ENCODE results near the gene BRINP3.
"Not testable (repeated sequence)": the region's sequence is repeated elsewhere in the genome, so short reads cannot be mapped to it uniquely, and the experiment has no call there.

BRINP3 gene

DNA sequence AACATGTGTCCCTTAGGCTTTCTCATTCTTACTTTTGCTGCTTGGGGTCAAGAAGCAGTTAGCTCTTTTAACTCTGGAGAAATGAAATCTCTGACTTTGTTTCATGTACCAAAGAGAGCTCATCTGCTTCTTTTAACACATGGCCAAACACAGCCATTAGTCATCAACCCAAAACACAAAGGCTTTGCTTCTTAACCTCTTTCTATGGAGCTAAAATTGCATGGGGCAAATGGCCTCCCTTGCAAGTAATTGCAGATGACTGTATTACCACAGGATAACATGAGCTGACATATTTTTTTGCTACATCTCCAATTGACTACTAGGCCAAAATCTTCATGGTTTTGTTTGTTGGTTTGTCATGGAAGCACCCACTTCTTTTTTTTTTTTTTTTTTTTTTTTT lies 300.9 kb downstream of the BRINP3 start:
- no peak for DNase-seq

DNA sequence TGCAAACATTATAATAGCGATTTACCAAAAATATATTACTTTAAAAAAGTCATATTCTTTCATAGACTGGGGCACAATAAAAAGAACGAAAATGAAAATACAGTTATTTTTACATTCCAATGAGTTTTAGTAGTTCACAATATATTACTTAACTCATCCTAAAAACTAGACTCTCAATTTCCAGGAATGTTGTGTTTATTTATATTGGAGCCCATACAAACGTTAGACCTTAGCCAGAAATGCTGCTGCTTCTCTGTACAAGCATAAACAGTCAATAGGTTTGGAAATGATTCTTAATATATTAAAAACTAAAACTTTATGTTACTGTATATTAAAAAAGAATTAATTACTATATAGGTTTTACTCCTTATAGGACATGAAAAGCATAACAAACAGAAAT lies 302.3 kb downstream of the BRINP3 start:
- no peak for DNase-seq

DNA sequence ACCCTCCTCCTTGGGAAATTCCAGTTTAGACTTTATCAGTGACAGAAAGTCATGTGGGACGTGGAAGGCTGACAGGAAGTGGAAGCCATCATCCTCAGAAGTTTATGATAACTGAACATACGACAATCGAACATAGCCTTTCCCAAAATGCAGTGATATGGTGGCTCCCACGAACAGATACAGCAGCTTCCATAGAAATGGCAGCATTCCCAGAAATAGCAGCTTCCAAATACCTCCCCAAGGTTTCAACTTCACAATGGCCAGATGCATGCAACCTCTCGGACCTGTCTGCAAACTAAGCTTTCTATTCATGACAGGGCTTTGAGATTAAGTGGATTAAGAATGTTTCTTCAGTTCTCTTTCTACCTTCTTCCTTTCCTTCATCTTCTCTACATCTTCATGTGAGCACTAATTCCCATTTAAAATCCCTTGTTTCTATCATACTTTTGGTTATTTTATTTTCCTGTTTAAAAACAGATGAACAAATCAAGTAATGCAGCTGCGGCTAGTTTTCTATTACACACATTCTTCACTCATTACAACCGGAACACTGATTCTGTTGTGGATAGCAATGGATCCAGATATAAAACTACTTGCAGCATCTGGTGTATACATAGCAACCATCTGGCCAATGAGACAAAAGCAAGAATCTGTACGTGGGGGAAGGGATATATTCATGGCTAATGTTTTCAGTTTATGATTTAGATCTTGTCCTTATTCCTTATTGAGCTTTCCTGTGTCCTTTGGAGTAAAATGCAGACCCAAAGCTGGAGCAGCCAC lies 304.8 kb downstream of the BRINP3 start:
- DNase-seq = no peak

DNA sequence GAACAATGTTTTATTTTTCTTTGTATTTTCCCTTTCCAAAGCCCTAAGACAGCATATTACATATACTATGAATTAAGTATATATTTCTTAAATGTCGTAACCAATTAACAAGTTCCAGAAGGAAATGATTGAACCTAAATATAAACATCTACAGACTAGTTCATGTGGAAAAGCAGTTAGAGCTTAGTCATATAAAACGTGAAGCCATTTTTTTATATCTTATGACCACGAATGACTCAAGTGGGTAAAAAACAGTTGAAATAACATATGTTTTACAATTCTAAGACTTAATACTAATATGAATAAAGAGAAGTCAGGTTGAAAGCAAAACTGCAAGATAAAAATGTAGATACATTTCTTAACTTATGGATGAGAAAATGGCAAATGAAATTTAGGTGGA lies 307.3 kb downstream of the BRINP3 start:
- DNase-seq = no peak

DNA sequence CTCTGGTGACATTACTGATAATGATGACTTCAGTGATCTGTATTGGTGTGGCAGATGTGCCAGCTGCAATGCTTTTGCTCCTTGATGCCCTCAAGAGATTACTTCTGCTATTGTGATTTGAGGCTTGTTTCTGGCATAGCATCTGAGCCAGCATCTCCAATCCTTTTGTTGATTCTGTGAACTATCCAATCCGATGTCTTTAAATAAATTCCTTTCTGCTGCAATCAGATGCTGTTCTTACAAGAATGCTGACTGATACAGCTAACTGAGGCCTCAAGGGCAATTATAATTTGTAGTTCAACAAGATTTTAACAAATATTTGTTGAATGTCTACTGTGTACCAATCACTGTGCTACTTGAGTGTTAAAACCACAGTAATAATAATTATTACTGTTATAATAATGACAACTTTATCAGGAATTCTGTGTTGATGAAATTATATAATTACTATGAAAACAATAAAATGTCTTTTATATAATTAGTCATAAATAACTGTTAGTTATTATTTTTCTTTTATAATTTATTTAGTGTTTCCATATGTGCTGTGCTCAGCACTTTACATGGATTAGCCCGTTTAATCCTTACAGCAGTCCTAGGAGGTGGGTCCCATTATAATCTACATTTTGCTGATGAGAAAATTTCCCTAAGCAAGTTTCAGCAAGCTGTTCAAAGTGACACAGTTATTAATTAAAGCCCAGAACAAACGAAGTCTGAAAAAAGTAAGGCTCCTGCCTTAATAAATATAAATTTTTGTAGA lies 308.2 kb downstream of the BRINP3 start:
- no peak for DNase-seq

DNA sequence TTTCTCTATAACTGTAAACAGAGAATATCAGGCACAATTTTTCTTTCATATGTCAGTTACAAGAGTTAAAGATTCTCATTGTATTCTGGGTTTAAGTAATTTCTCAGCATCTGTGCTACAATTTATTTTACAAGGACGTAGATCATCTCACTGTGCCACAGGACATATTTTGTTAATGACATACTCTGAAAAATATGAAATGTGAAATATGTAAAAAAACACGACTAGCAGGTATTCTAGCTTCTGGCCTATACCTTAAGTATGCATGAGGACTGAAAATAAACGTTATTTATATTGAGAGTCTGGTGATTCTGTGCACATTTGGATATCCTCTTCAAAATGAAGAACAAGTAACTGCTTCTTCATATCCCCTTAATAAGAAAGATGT lies 308.8 kb downstream of the BRINP3 start:
- DNase-seq = no peak

DNA sequence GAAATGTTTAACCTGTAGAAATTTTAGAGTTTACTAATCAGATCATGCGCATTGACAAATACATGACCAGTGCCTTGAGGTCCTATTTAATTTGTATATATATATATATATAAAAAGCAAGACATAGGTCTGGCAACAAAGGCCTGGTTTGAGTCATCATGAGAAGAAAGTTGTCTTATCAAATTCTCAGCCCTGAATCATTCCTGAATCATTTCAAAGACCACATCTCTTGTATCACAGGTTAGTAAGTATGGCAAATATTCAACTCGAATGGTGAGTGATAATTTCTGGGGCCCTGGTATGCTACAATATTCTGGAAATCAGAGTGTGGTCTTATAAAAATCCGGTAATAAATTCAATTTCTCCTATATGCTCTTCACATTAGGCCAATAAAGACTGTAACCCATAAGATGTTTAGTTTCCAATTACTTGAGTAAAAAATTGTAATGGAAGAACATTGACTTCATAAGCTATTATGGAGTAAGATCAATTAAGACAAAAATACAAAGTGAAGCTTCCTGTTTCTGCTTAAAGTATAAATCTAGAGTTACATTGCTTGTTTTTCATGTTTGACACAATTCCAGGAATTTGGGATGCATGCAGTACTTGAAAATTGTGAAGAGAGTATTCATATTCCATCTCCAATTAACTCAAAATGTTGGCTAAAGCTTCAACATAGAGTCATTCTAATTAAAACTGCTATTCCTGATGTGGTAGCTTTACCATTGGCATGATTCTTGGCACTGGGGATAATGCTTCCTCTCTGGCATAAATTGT lies 309.4 kb downstream of the BRINP3 start:
- DNase-seq = no peak

DNA sequence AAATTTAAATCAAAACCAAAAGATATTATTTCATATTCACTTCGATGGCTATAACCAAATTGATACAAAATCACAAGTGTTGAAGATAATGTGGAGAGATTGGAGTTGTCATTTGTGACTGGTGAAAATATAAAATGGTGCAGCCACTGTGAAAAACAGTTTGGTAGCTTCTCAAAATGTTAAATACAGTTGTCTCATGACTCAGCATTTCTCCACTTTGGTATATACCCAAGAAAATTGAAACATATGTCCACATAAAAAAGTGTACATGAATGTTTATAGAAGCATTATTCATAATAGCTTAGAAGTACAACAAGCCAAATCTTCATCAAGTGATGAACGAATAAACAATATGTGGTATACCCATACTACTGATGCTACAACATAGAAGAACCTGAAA lies 318.5 kb downstream of the BRINP3 start:
- no peak for DNase-seq

DNA sequence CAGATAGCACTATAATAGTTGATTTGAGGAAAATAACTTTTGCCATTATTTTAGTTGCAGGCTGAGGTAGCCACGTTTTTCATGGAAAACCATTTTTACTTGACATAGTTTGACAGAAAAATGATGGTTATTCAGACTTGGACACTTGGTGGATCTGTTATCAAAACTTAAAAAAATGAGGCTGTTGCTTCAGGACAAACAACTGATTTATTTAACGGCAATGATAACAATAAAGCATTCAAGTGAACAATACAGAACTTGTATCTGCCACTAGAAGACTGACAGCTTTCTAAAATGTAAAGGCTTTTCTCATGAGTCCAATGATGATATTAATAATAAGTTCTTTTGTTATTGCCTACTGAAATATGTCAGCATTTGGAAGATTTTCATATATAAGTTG lies 322.9 kb downstream of the BRINP3 start:
- DNase-seq = no peak

DNA sequence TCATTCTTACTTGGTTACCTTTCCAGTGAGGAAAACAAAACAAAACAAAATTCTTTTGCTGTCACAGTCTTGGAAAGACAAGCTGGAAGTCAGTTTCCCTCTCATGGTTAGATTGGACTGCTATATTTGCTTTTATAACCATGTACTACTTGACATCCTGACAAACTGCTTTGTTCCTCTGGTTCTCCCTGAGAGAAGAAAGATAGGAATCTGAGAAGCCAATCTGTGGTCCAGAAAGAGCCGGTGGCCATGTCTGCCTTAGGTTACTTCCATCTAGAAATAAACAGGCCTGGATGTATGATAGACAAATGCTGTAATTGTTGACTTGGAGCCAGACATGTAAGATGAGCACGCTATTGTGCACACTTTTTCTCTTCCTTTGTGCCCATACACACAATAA lies 330.0 kb downstream of the BRINP3 start:
- DNase-seq = no peak

DNA sequence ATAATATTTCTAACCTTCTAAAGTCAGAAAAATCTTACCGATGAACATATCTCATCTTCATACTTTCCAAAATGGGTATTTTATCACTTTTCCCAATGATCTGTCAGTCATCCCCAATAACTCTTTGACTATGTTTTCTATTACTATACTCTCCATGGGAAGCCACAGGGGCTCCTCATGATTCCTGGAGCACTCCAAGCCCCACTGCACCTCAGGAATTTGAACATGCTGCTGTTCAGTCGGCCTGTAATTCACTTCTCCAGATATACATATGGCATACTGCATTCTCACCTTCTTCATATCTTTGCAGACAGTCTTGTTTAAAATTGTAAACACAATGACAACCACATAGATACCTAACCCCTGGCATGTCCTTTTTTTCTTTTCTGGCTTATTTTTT lies 333.0 kb downstream of the BRINP3 start:
- DNase-seq = no peak

DNA sequence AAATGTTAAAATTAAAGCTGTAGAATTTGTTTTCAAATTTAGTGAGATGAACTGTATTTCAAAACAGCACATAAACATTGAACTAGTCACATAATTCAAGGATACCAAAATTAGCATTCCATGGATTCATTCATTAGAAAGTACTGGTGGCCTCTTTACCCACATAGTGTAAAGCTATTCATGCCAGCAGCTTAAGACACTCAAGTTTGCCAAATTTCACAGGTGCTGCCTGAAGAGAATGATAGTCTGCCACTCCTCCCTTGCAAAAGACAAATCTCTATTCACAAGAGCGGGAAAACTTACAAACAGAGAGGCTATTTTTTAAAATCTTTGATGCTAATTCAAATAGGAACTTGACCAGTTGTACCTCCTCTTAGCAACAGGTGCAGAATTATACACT lies 337.0 kb downstream of the BRINP3 start:
- no peak for DNase-seq

DNA sequence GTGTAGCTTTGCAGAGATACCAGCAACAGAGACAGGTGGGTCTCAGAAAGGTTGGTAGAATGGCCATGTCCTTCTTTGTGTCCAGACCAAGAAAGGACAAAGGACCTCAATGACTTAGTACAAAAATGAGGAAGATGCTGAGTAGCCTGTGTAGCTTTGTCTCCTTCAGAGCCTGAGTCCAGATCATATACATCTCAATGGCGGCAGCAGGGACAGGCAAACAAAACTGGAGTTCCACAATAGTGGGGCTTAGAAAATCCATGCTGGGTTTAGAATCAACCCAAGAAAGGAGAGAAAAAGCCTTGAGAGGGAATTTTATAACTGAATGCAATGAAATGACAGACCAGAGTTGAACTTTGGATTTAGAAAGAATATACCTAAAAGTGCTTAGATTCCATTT lies 339.0 kb downstream of the BRINP3 start:
- DNase-seq = no peak

DNA sequence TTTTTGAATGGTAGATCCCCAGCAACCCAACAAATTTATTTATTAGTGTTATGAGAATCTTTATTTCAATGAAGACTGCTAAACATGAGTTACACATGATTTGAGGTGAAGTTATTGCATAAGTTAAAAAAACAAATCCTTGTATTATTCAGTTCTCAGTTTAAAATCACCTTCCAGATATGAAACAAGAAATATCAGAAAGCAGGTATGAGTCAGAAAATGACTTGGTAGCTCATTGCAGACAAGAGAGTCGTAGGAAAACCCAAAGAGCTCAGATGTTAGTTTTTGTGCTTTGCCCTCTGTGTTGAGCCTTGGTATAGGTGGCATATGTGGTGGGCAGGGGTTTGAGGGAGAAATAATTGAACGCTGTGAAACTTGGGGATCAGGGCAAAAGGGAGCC lies 339.4 kb downstream of the BRINP3 start:
- no peak for DNase-seq

DNA sequence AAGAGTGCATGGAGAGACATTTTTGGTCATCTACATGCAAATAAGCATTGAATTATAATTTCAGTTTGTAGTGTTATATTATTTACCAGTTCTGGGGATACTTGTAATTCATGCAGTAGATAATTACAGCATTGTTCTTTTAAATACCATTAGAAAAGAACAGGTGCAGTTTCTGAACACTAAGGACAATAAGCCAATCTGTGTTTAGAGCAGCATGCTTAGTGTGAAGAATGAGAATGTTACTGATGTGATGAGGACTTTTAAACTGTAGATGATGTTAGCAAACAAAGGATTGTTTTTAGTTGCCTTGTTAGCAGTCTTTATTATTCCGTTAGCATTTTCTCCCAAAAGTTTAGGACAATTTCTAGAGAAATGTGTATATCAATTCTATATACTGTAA lies 348.3 kb downstream of the BRINP3 start:
- DNase-seq = no peak

DNA sequence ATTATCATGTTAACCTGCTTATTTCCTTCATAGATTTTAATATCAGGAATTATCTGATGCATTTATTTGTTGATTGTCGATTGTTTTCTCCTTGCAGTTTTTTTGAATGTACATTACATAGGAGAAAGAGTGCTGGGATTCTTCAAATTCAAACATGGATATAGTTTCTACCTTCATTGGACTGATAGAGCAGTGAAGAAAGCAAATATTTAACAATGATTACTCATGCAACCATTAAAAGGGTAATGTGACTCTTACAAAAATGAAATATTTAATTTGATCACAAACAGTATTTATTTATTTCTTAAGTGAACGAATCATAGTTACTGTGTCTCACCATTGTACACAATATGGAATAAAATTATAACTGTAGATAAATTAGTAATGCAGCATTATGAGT lies 350.9 kb downstream of the BRINP3 start:
- no peak for DNase-seq

DNA sequence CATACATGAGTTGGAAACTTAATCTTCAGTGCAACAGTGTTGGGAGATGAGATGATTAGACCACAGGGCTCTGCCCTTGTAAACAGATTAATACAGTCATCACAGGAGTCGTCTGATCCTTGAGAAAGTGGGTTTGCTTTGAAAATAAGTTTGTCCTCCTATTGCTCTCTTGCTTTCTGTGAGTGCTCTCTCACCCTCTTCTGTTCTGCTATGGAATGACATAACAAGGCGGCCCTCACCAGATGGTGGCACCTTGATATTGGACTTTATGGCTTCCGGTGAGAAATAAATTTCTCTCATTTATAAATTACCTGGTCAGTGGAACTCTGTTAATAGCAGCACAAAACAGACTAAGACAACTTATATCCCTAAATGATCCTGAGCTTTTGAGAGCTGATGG lies 353.6 kb downstream of the BRINP3 start:
- no peak for DNase-seq

DNA sequence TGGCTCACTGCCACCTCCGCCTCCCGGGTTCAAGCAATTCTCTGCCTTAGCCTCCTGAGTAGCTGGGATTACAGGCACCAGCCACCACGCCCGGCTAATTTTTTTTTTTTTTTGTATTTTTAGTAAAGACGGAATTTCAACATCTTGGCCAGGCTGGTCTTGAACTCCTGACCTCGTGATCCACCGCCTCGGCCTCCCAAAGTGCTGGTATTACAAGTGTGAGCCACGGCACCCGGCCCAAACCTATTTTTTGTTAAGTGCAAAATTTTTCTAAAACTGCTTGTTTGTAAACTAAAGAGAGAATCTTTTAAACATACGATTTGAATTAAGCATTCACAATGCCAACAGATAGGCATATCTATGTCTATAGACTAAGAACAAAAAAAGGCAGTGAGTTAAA lies 357.1 kb downstream of the BRINP3 start:
- DNase-seq = not testable (repeated sequence)

DNA sequence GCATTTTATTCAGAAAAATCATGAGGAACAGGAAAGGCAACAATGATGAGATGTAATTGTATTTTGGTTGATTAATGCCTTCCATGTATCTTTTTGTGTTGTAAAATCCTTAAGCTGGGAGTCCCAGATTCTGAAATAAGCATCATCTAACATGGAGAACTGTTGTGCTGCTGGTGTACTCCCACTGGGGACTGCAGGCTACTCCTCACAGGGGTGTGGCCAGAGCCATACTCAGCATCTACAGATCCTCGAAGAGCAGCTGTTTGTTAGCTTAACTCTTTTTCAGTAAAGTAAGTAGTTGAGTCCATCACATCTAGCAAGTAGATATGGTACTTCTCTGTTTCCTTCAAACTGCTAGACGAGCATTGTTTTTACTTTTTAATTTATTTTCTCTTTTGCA lies 358.0 kb downstream of the BRINP3 start:
- DNase-seq = no peak

DNA sequence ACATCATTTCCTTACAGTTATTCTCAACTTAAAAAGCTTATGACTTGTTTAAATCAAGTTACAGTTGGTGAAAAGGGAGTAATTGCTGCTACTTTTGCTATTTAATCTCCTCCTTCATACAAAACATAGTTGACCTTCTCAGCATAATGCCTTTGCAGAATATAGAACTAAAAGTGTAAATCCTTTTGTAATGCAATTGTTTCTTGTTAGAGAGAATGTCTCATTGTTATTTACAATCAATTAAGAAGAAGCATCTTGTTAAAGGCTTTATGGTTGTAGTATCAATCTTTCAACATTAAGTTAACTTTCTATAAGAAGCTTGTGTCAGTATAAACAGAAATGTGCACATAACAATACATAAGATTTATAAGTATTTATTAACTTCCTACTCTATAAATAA lies 360.7 kb downstream of the BRINP3 start:
- no peak for DNase-seq

DNA sequence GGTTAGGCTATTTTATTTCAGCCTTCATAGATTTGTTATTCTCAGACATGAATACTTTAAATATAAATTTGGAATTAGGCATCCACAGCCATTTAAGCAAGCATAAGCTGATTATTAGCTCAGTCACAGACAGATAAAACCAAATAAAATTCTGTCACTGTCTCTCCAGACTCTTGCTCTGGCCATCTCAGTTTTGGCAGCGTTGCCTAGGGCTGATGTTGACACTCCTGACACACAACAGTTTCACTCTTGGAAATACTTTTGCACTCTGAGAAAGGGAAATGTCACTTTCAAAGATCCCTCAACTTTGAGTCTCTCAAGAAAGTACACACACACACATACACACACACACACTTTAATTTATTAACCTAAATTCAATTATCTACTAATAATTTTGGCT lies 372.7 kb downstream of the BRINP3 start:
- DNase-seq = no peak

DNA sequence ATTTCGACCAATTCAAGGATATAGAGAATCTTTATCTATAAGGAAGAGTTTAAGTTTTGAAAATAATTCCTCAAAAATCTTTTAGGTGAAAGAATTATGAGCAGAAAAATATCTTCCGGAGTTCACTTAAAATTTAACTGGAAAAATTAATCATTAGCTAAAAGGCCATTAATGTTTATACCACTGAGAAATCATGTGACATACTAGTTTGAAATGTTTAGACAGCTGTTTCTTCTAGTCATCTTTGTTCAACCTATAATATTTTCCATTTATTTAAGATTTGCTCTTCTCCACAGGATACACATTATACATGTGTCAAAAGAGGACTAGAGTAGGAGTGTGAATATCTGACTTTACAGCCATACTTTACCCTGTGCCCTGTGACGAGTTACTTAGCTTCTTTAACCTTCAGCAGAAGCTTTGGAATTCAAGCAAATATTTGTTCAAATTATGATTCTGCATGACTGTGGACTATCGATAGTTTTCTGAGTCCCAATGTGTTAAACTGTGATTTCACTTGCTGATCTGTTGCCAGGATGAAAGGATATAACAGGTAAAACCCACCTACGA lies 374.8 kb downstream of the BRINP3 start:
- DNase-seq = no peak

DNA sequence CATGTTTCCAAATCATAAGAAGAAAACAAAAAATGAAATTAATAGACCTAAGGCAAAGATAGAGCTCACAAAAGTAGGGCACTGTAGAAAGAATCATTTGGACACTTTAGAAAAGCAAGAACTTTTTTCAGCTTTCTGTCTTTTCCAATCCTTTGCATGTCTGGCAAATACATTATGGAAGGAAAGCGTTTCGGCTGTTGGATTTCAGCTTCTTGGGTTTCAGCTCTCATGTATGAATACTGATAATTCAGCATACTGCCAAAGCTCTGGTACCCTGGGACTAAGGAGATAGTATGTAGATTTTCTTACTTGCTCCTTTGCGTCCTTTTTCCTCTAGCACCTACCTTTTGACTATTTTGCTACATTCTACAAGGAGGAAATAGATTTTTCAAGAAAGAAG lies 375.9 kb downstream of the BRINP3 start:
- DNase-seq = no peak

DNA sequence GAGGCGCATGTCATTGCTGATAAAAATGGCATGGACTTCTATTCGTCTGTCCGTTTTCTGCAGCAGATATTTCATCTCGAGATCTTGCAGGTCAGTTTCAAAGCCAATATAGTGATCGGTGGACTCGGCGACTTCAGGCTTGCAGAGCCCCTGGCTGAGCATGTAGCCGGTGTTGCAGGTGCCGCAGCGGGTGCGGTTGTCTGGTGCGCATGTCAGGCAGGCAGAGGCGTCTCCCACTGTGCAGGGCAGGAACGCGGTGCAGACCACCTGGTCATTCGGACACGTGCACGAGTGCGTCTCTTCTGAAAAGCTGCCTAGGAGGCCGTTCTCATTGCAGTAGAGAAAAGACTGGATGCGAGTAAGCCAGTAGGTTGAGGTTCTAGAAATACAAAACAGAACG lies 378.9 kb downstream of the BRINP3 start:
- no peak for DNase-seq
